Esophagus squamous epithelium (tissue), 5 donors: Measurements from ENCODE around the gene CCDC183. TPM values are rescaled to one million over a fixed set of nuclear protein-coding genes. Genes with fewer than 3 reads are reported as not detected.

Experiments used
- DNase-seq: peaks from one replicate; lab custom pipeline; 2025; lab: John Stamatoyannopoulos, UW
- H3K27ac ChIP-seq, 4 donors: fragments of 200-600 bp; sonication (generic); one replicate each; pipeline ENCODE4 v1.5.1; 2016 to 2019; ENCODE audit warnings: mild to moderate bottlenecking in 1 of 4
- H3K27me3 ChIP-seq, 4 donors: fragments of 200-600 bp; sonication (generic); 1 replicate in 3 of 4; 2 replicates in 1 of 4; pipeline versions ENCODE4 v1.5.1 to v1.6.0; 2017 to 2021; ENCODE audit warnings: antibody characterized with exemption in 1 of 4
- H3K36me3 ChIP-seq, 3 donors: fragments of 200-600 bp; sonication (generic); one replicate each; pipeline ENCODE4 v1.5.1; 2016 to 2019
- H3K4me1 ChIP-seq, 3 donors: fragments of 200-600 bp; sonication (generic); one replicate each; pipeline ENCODE4 v1.5.1; 2017 to 2019
- H3K4me3 ChIP-seq, 4 donors: fragments of 200-600 bp; sonication (generic); 1 replicate in 3 of 4; 2 replicates in 1 of 4; pipeline ENCODE4 v1.5.1; 2016 to 2019; ENCODE audit warnings: mild to moderate bottlenecking in 2 of 4, moderate library complexity in 1 of 4
- H3K9me3 ChIP-seq, 3 donors: fragments of 200-600 bp; sonication (generic); one replicate each; pipeline ENCODE4 v1.5.1; 2016 to 2019
- CTCF ChIP-seq, 6 experiments: fragments of 450-650 bp in 4 of 6; fragments of 200-600 bp in 2 of 6; sonication (generic) in 2 of 6; IDR thresholded peaks; one replicate each; pipeline ENCODE4 v1.5.1; 2016 to 2019; ENCODE audit warnings: antibody characterized with exemption in 6 of 6, mild to moderate bottlenecking in 4 of 6, moderate library complexity in 4 of 6
- POLR2A ChIP-seq, 4 donors: fragments of 450-650 bp; IDR thresholded peaks; one replicate each; pipeline ENCODE4 v1.6.1; 2017; ENCODE audit warnings: antibody characterized with exemption in 4 of 4, mild to moderate bottlenecking in 4 of 4, moderate library complexity in 3 of 4
- WGBS, 2 donors: methylation state at CpG; one replicate each; pipeline ENCODE4 v1.1.5; 2018; 5-methylcytosine and 5-hydroxymethylcytosine counted together
- intact Hi-C: fragments of 100-400 bp; cut with DNase I; formaldehyde crosslinking; loops from one replicate; pipeline ENCODE4 v1.15.0; 2022
- total RNA-seq, 4 donors: library from RNA; depleted of rRNA; stranded (reverse); fragments of >200 nt; gene quantifications; one replicate each; pipeline ENCODE4 v1.1.0, GENCODE V29; 2016
- donor health status: DM: yes; HTN: yes; CAD: no.

Gene CCDC183
- total RNA-seq, 4 donors from 2014 or later, result 2.1 TPM; not detected in 3

DNA sequence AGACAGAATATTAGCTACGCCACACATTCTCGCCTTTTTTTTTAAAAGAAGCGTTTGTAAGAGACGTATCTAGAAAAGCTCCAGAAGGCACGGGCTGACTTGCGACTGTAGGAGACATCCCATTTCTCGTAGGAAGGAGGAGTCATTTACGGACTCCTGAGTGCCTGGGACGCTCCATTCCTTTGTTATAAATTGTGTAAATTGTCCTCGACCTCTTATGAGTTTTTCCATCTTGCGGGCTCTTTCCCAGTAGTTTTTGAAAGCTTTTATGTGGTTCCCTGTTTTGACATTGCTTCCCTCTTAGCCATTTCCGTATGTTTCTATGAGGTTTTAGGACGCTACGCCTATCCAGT lies 12.6 kb downstream of the CCDC183 start:
- no peak for DNase-seq
- 1 to 2% methylated on average over 14 of the region's 14 CpGs for WGBS, 2 donors
- Histone ChIP-seq H3K4me1 (peaks cover 27 to 57% (median 27%) of the 10 kb centered on the region in 3 donors), H3K9me3 (no peaks in the 10 kb centered on the region), H3K27me3 (no peaks in the 10 kb centered on the region), H3K36me3 (peaks cover 0 to 48% (median 0%) of the 10 kb centered on the region in 3 donors), H3K27ac (peak overlapping the region in 3 of 4 donors; percentile 86 to 96 (median 88)), H3K4me3 (peak overlapping the region; percentile 84 to 98 (median 89))
- TF ChIP-seq POLR2A (IDR thresholded peaks at IDR 0.05), result no peak
- TF ChIP-seq CTCF (IDR thresholded peaks at IDR 0.05), result no peak
- intact Hi-C loops, result no loop called here

- no peak for DNase-seq
- 87% methylated on average over 13 of the region's 13 CpGs for WGBS, 2 donors
- Histone ChIP-seq H3K9me3 (no peaks in the 10 kb centered on the region), H3K4me1 (peaks cover 3 to 23% (median 6%) of the 10 kb centered on the region in 3 donors), H3K4me3 (no peak overlapping the region), H3K27ac (no peak overlapping the region), H3K36me3 (peaks cover 0 to 58% (median 0%) of the 10 kb centered on the region in 3 donors), H3K27me3 (no peaks in the 10 kb centered on the region)
- intact Hi-C loops, result no loop called here
- no peak for TF ChIP-seq CTCF (IDR thresholded peaks at IDR 0.05)
- TF ChIP-seq POLR2A (IDR thresholded peaks at IDR 0.05), result no peak
Measured at GRCh38 chr9:136814725-136815421, 18.7 kb downstream of the CCDC183 start.

DNA sequence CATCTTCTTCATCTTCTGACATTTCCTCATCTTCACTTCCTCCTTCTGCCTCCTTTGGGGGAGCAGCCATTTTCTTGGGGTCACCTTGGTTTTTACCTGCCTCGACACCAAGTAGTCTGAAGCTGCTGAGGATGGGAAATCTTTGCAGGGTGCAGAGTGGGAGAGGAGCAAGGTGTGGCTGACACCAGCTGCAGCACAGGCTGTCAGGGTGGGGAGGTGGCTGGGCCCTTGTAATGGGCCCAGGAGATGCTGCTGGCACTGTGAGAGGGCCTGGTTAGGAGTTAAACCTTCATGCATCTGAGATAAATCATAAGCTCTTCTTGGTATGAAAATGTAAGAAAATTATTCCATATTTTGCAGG lies 19.3 kb downstream of the CCDC183 start:
- Histone ChIP-seq H3K36me3 (peaks cover 0 to 53% (median 0%) of the 10 kb centered on the region in 3 donors), H3K4me1 (peaks cover 0 to 18% (median 2%) of the 10 kb centered on the region in 3 donors), H3K9me3 (no peaks in the 10 kb centered on the region), H3K27ac (no peak overlapping the region), H3K27me3 (no peaks in the 10 kb centered on the region), H3K4me3 (no peak overlapping the region)
- WGBS, 2 donors, result 40% methylated on average over 1 of the region's 1 CpG; no CpG with 5 or more reads in 1 of the 2 donors
- no peak for TF ChIP-seq CTCF (IDR thresholded peaks at IDR 0.05)
- TF ChIP-seq POLR2A (IDR thresholded peaks at IDR 0.05), result no peak
- DNase-seq, result no peak
- intact Hi-C loops, result no loop called here

GRCh38 chr9:136820971-136821825 lies 25.1 kb downstream of the CCDC183 start:
- H3K27ac ChIP-seq, result peak overlapping the region in 1 of 4 donors; percentile 17
- 54 to 82% methylated on average over 7 to 44 of the region's 83 CpGs for WGBS, 2 donors
- H3K4me1 ChIP-seq, result peaks cover 0 to 16% (median 3%) of the 10 kb centered on the region in 3 donors
- no peaks in the 10 kb centered on the region for H3K27me3 ChIP-seq
- no peak for DNase-seq
- no peaks in the 10 kb centered on the region for H3K9me3 ChIP-seq
- H3K4me3 ChIP-seq, result peak overlapping the region in 3 of 4 donors; percentile 12 to 59 (median 37)
- TF ChIP-seq CTCF (IDR thresholded peaks at IDR 0.05) (no peak), POLR2A (IDR thresholded peaks at IDR 0.05) (no peak)
- peaks cover 0 to 39% (median 17%) of the 10 kb centered on the region in 3 donors for H3K36me3 ChIP-seq
- intact Hi-C loops, result no loop called here
